ENCODE results near the gene CDH1. TPM values are rescaled to one million over a fixed set of nuclear protein-coding genes. Genes with fewer than 3 reads are reported as not detected.
"Not testable (repeated sequence)": the region's sequence is repeated elsewhere in the genome, so short reads cannot be mapped to it uniquely, and the experiment has no call there.

Gene CDH1
- total RNA-seq, 2 experiments from 2014 or later = not detected

- POLR2A ChIA-PET = interaction anchor here (0.9 kb wide), 1 partner anchor 55 kb away, joined by 3 read pairs; no protein-coding TSS in a partner anchor
These were observed 69.9 kb downstream of the CDH1 start for GRCh38 chr16:68806981-68807380.

GRCh38 chr16:68814516-68814915 is 77.4 kb downstream of the CDH1 start:
- Mint-ChIP-seq H3K27me3 (ENCODE audit: low read depth) (no peaks in the 10 kb centered on the region), H3K27ac (no peak overlapping the region)
- CTCF ChIA-PET = no interaction called here

More at GRCh38 chr16:68806981-68807380, 69.9 kb downstream of the CDH1 start:
- H3K4me3 Mint-ChIP-seq = no peak overlapping the region
- no peak overlapping the region for H3K27ac Mint-ChIP-seq
- CTCF ChIA-PET = no interaction called here
- no peaks in the 10 kb centered on the region for H3K36me3 Mint-ChIP-seq (ENCODE audit: low read depth)
- no peak for DNase-seq
- peaks cover 4% of the 10 kb centered on the region for H3K27me3 Mint-ChIP-seq (ENCODE audit: low read depth)
- H3K4me1 Mint-ChIP-seq (ENCODE audit: low read depth) = no peaks in the 10 kb centered on the region
- H3K9me3 Mint-ChIP-seq (ENCODE audit: insufficient read depth) = no peaks in the 10 kb centered on the region
- no peak for ATAC-seq

GRCh38 chr16:68823401-68824135 is 86.5 kb downstream of the CDH1 start:
- ChIA-PET POLR2A (interaction anchor here (0.8 to 1.2 kb wide), 2 partner anchors 10 to 20 kb away, joined by 3 to 4 read pairs; partner anchors contain the start of gene TANGO6), CTCF (no interaction called here)
- H3K27ac Mint-ChIP-seq = no peak overlapping the region

More at GRCh38 chr16:68814516-68814915, 77.4 kb downstream of the CDH1 start:
- Mint-ChIP-seq H3K36me3 (ENCODE audit: low read depth) (no peaks in the 10 kb centered on the region), H3K4me3 (no peak overlapping the region), H3K4me1 (ENCODE audit: low read depth) (no peaks in the 10 kb centered on the region), H3K9me3 (ENCODE audit: insufficient read depth) (no peaks in the 10 kb centered on the region)
- ATAC-seq (no peak), DNase-seq (no peak)
- POLR2A ChIA-PET = no interaction called here

DNA sequence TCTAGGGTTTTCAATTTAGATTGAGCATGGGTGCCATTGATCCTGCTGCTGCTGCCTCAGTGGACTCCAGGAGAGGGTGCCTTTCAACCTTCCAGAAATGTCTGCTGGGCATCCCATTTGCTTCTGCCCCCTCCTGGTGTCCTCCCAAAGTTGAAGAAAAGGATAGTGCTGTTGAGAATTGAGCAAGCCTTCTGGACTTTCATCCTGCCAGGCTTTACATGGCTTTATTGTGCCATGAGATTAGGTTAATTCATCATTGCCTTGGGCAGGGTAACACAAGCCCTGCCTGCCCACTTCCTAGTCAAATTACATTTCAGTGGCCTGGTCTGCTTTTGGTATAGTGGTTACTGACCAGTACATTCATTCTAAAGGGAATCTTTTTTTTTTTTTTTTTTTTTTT is 88.3 kb downstream of the CDH1 start:
- CTCF ChIA-PET = interaction anchor here (1.4 kb wide), 1 partner anchor 305 kb away, joined by 3 read pairs; no protein-coding TSS in a partner anchor
- Mint-ChIP-seq H3K9me3 (ENCODE audit: insufficient read depth) (no peaks in the 10 kb centered on the region), H3K27me3 (ENCODE audit: low read depth) (peaks cover 4% of the 10 kb centered on the region)

More at GRCh38 chr16:68823401-68824135, 86.5 kb downstream of the CDH1 start:
- peaks cover 4% of the 10 kb centered on the region for H3K27me3 Mint-ChIP-seq (ENCODE audit: low read depth)
- DNase-seq = no peak
- H3K9me3 Mint-ChIP-seq (ENCODE audit: insufficient read depth) = no peaks in the 10 kb centered on the region
- no peaks in the 10 kb centered on the region for H3K4me1 Mint-ChIP-seq (ENCODE audit: low read depth)
- no peak for ATAC-seq
- H3K36me3 Mint-ChIP-seq (ENCODE audit: low read depth) = no peaks in the 10 kb centered on the region
- no peak overlapping the region for H3K4me3 Mint-ChIP-seq

DNA sequence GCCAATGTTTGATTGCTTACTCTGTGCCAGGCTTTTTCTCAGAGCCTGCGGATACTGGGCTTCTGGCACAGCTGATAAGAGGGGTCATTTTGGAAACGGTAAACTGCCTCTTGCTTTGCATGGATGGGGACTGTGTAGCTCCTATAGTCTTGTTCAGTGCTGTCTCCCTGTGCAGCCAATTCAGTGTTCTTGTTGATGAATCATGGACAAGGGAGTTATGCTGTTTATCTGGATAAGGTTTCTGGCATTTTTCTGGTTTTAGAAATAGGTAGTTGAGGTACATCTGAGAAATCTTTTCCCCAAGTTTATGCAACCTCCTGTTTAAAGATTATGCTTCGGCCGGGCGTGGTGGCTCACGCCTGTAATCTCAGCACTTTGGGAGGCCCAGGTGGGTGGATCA is 89.6 kb downstream of the CDH1 start:
- Mint-ChIP-seq H3K27me3 (ENCODE audit: low read depth) (peaks cover 4% of the 10 kb centered on the region), H3K4me3 (no peak overlapping the region), H3K4me1 (ENCODE audit: low read depth) (no peaks in the 10 kb centered on the region), H3K36me3 (ENCODE audit: low read depth) (no peaks in the 10 kb centered on the region), H3K9me3 (ENCODE audit: insufficient read depth) (no peaks in the 10 kb centered on the region), H3K27ac (no peak overlapping the region)
- no peak for ATAC-seq
- CTCF ChIA-PET = interaction anchor here (1.4 kb wide), 1 partner anchor 306 kb away, joined by 3 read pairs; no protein-coding TSS in a partner anchor
- DNase-seq = no peak
- POLR2A ChIA-PET = no interaction called here

More for the DNA sequence above, 88.3 kb downstream of the CDH1 start:
- POLR2A ChIA-PET = no interaction called here
- Mint-ChIP-seq H3K4me3 (no peak overlapping the region), H3K27ac (no peak overlapping the region), H3K4me1 (ENCODE audit: low read depth) (no peaks in the 10 kb centered on the region), H3K36me3 (ENCODE audit: low read depth) (no peaks in the 10 kb centered on the region)
- DNase-seq (no peak), ATAC-seq (no peak)

DNA sequence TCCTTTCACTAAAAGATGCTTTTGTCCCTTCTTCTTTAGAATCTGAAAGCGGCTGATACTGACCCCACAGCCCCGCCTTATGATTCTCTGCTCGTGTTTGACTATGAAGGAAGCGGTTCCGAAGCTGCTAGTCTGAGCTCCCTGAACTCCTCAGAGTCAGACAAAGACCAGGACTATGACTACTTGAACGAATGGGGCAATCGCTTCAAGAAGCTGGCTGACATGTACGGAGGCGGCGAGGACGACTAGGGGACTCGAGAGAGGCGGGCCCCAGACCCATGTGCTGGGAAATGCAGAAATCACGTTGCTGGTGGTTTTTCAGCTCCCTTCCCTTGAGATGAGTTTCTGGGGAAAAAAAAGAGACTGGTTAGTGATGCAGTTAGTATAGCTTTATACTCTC is 96.2 kb downstream of the CDH1 start:
- Mint-ChIP-seq H3K27ac (no peak overlapping the region), H3K36me3 (ENCODE audit: low read depth) (no peaks in the 10 kb centered on the region), H3K4me1 (ENCODE audit: low read depth) (no peaks in the 10 kb centered on the region), H3K9me3 (ENCODE audit: insufficient read depth) (no peaks in the 10 kb centered on the region), H3K4me3 (no peak overlapping the region), H3K27me3 (ENCODE audit: low read depth) (peaks cover 9% of the 10 kb centered on the region)
- DNase-seq = no peak
- CTCF ChIA-PET = interaction anchor here (0.8 to 2.6 kb wide), 2 partner anchors 14 to 243 kb away, joined by 4 to 10 read pairs; no protein-coding TSS in a partner anchor
- POLR2A ChIA-PET = interaction anchor here (0.9 to 1.1 kb wide), 2 partner anchors 9 to 10 kb away, joined by 3 read pairs; partner anchors contain the start of gene TANGO6
- no peak for ATAC-seq

- H3K4me1 Mint-ChIP-seq (ENCODE audit: low read depth) = no peaks in the 10 kb centered on the region
- no peak for DNase-seq
- ATAC-seq = no peak
- H3K27me3 Mint-ChIP-seq (ENCODE audit: low read depth) = peaks cover 9% of the 10 kb centered on the region
- POLR2A ChIA-PET = interaction anchor here (0.7 to 0.9 kb wide), 2 partner anchors 9 to 54 kb away, joined by 3 read pairs; partner anchors contain the start of gene TANGO6
- no peak overlapping the region for H3K27ac Mint-ChIP-seq
- no peak overlapping the region for H3K4me3 Mint-ChIP-seq
- CTCF ChIA-PET = interaction anchor here (2.6 kb wide), 1 partner anchor 13 kb away, joined by 10 read pairs; no protein-coding TSS in a partner anchor
- no peaks in the 10 kb centered on the region for H3K36me3 Mint-ChIP-seq (ENCODE audit: low read depth)
- H3K9me3 Mint-ChIP-seq (ENCODE audit: insufficient read depth) = no peaks in the 10 kb centered on the region
These were observed 97.5 kb downstream of the CDH1 start for GRCh38 chr16:68834550-68834949.

DNA sequence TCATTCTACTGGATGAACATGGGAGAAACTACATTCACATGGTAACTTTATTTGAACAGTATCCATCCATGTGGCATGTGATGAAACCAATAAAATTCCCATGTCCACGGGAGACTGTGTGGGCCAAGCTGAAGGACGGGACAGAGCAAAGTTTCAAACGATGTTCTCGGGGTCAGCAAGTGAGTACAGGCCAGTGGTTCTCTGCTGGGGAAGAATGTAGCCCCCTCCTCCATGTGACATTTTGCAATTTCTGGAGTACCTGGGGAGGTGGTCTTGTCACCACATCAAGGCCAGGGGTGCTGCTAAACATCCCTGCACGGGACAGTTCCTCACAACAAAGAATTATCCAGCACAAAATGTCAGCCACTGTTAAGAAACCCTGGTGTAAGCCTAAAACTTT is 98.9 kb downstream of the CDH1 start:
- no peaks in the 10 kb centered on the region for H3K4me1 Mint-ChIP-seq (ENCODE audit: low read depth)
- ChIA-PET CTCF (interaction anchor here (0.9 to 2.6 kb wide), 3 partner anchors 11 to 288 kb away, joined by 3 to 10 read pairs (median 6); no protein-coding TSS in a partner anchor), POLR2A (no interaction called here)
- ATAC-seq (no peak), DNase-seq (no peak)
- peaks cover 9% of the 10 kb centered on the region for H3K27me3 Mint-ChIP-seq (ENCODE audit: low read depth)
- no peak overlapping the region for H3K4me3 Mint-ChIP-seq
- H3K9me3 Mint-ChIP-seq (ENCODE audit: insufficient read depth) = no peaks in the 10 kb centered on the region
- no peak overlapping the region for H3K27ac Mint-ChIP-seq
- H3K36me3 Mint-ChIP-seq (ENCODE audit: low read depth) = no peaks in the 10 kb centered on the region

GRCh38 chr16:68839831-68840230 is 102.7 kb downstream of the CDH1 start:
- H3K27me3 Mint-ChIP-seq (ENCODE audit: low read depth) = peaks cover 5% of the 10 kb centered on the region
- peaks cover 10% of the 10 kb centered on the region for H3K4me1 Mint-ChIP-seq (ENCODE audit: low read depth)
- H3K9me3 Mint-ChIP-seq (ENCODE audit: insufficient read depth) = no peaks in the 10 kb centered on the region
- H3K36me3 Mint-ChIP-seq (ENCODE audit: low read depth) = no peaks in the 10 kb centered on the region
- DNase-seq (no peak), ATAC-seq (no peak)
- H3K27ac Mint-ChIP-seq = no peak overlapping the region
- ChIA-PET POLR2A (no interaction called here), CTCF (no interaction called here)
- no peak overlapping the region for H3K4me3 Mint-ChIP-seq

GRCh38 chr16:68842964-68843481 is 105.9 kb downstream of the CDH1 start:
- CTCF ChIA-PET = interaction anchor here (1.1 to 1.9 kb wide), 4 partner anchors 86 to 322 kb away, joined by 3 to 6 read pairs (median 4); no protein-coding TSS in a partner anchor
- POLR2A ChIA-PET = interaction anchor here (0.6 to 2.1 kb wide), 6 partner anchors 8 to 290 kb away, joined by 3 to 8 read pairs (median 3); partner anchors contain the start of genes CHTF8 and UTP4
- peak overlapping the region; percentile 96 for H3K27ac Mint-ChIP-seq
- DNase-seq; H3K27me3 Mint-ChIP-seq (ENCODE audit: low read depth); H3K9me3 Mint-ChIP-seq (ENCODE audit: insufficient read depth); ATAC-seq; H3K36me3 Mint-ChIP-seq (ENCODE audit: low read depth): not testable (repeated sequence)
- H3K4me1 Mint-ChIP-seq (ENCODE audit: low read depth) = peaks cover 26% of the 10 kb centered on the region
- H3K4me3 Mint-ChIP-seq = peak overlapping the region; percentile 97

DNA sequence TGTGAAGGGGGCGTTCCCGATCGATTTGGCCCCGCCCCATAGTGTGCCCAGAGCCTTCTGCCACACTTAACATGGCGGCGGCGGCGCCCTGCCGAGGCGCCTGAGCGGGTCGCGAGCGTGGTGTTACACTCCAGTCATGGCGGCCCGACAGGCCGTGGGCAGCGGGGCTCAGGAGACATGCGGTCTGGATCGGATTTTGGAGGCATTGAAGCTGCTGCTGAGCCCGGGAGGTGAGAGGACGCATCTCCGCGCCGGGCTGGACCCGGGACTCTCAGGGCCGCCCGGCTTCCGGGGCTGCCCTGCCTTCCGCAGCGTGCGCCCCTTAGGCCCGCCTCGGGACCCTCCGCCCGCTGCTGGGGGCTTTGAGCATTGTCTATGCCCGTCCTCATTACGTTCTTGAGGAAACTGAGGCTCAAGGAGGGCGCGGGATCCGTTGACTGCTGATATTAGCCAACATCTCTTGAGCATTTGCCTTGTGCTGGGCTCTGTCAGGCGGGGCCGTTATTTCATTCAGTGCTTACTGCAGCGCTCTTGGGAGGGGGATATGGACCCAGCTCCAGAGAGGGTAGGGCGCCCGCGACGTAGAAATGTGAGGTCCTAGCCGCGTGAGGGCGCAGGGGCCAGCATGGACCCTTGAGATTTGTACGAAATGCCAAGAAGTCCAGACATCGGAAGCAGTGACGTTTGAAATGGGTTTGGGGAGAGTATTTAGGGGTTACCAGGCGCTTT is 106.6 kb downstream of the CDH1 start, which contains the start of gene TANGO6:
Gene TANGO6, plus strand, starts transcription at position 50 of the 729 bp plus-strand sequence. Its CDS starts 87 bp downstream, at position 137.
- POLR2A ChIA-PET = interaction anchor here (0.7 to 2.1 kb wide), 5 partner anchors 9 to 289 kb away, joined by 3 to 8 read pairs (median 3); partner anchors contain the start of genes CHTF8 and UTP4
- CTCF ChIA-PET = interaction anchor here (1.1 to 1.9 kb wide), 5 partner anchors 87 to 322 kb away, joined by 3 to 7 read pairs (median 4); no protein-coding TSS in a partner anchor
- peaks cover 27% of the 10 kb centered on the region for H3K4me1 Mint-ChIP-seq (ENCODE audit: low read depth)

More for the DNA sequence above, 106.6 kb downstream of the CDH1 start, which contains the start of gene TANGO6:
- Mint-ChIP-seq H3K27ac (peak within 1 kb of the TSS; percentile 96), H3K36me3 (ENCODE audit: low read depth) (no peaks in the 10 kb centered on the region), H3K9me3 (ENCODE audit: insufficient read depth) (no peaks in the 10 kb centered on the region), H3K27me3 (ENCODE audit: low read depth) (no peaks in the 10 kb centered on the region), H3K4me3 (peak within 1 kb of the TSS; percentile 97)
- peak; percentile 94 for ATAC-seq
- peak; percentile 91 for DNase-seq
